Measurements from ENCODE around the gene CXCR1. TPM values are rescaled to one million over a fixed set of nuclear protein-coding genes. Genes with fewer than 3 reads are reported as not detected.
A peak's percentile ranks its signal among the peaks of the same experiment; 100 is the strongest.

The CXCR1 gene
- total RNA-seq (under 1 TPM in 3 of 4 donors, not detected in 1; 0.25 to 0.82 (median 0.26) TPM), polyA plus RNA-seq (0.09 TPM)
- long read RNA-seq, donor 1: 0 reads
- long read RNA-seq, donor 2: 0 reads
- long read RNA-seq, donor 3: 0 reads
- long read RNA-seq, donor 4, partial matches to known transcripts: 0 of 1 reads
- long read RNA-seq, donor 4, other reads (novel, unspliced or antisense): 0 of 1 reads

GRCh38 chr2:218166791-218167190 is at the start of gene CXCR1:
CXCR1 (minus strand) TSS chr2:218166962; CDS start chr2:218165211, 1,751 bp downstream.
- intact Hi-C loops (cut with DNase I): no loop called here
- ATAC-seq (no peak), DNase-seq (no peak)
- no peak within 1 kb of the TSS for H3K27ac ChIP-seq (ENCODE audit: low read length)
- WGBS: 77% methylated on average over 3 of the region's 3 CpGs
- no peaks in the 10 kb centered on the region for H3K4me1 ChIP-seq (ENCODE audit: control insufficient read depth, insufficient read depth, low read length)
- no peaks in the 10 kb centered on the region for H3K9me3 ChIP-seq (ENCODE audit: control insufficient read depth, low read length)
- H3K4me3 ChIP-seq (ENCODE audit: low read length): no peak within 1 kb of the TSS
- no peaks in the 10 kb centered on the region for H3K27me3 ChIP-seq (ENCODE audit: control insufficient read depth, insufficient read depth)

GRCh38 chr2:218216336-218216673 is 49.5 kb upstream of the CXCR1 start:
- H3K9me3 ChIP-seq (ENCODE audit: control insufficient read depth, low read length): no peaks in the 10 kb centered on the region
- no peaks in the 10 kb centered on the region for H3K27me3 ChIP-seq (ENCODE audit: control insufficient read depth, insufficient read depth)
- peak; percentile 22 to 24 for ATAC-seq
- WGBS: 26% methylated on average over 9 of the region's 9 CpGs
- H3K4me3 ChIP-seq (ENCODE audit: low read length): peak overlapping the region; percentile 93
- peak overlapping the region; percentile 67 for H3K27ac ChIP-seq (ENCODE audit: low read length)
- peak; percentile 27 to 68 (median 53) for DNase-seq
- H3K4me1 ChIP-seq (ENCODE audit: control insufficient read depth, insufficient read depth, low read length): peaks cover 15% of the 10 kb centered on the region
- intact Hi-C loops (cut with DNase I): no loop called here

GRCh38 chr2:218214116-218214515 is 47.4 kb upstream of the CXCR1 start:
- 68% methylated on average over 1 of the region's 1 CpG for WGBS
- intact Hi-C loops (cut with DNase I): no loop called here
- no peak for ATAC-seq

GRCh38 chr2:218209078-218209477 is 42.3 kb upstream of the CXCR1 start:
- H3K4me1 ChIP-seq (ENCODE audit: control insufficient read depth, insufficient read depth, low read length): no peaks in the 10 kb centered on the region
- no peak overlapping the region for H3K4me3 ChIP-seq (ENCODE audit: low read length)
- intact Hi-C loops (cut with DNase I): no loop called here
- ATAC-seq: no peak
- no peaks in the 10 kb centered on the region for H3K27me3 ChIP-seq (ENCODE audit: control insufficient read depth, insufficient read depth)
- no peaks in the 10 kb centered on the region for H3K9me3 ChIP-seq (ENCODE audit: control insufficient read depth, low read length)
- 95% methylated on average over 3 of the region's 3 CpGs for WGBS
- H3K27ac ChIP-seq (ENCODE audit: low read length): no peak overlapping the region
- no peak for DNase-seq

More at GRCh38 chr2:218214116-218214515, 47.4 kb upstream of the CXCR1 start:
- Histone ChIP-seq H3K4me1 (ENCODE audit: control insufficient read depth, insufficient read depth, low read length) (peaks cover 8% of the 10 kb centered on the region), H3K9me3 (ENCODE audit: control insufficient read depth, low read length) (no peaks in the 10 kb centered on the region), H3K4me3 (ENCODE audit: low read length) (no peak overlapping the region), H3K27me3 (ENCODE audit: control insufficient read depth, insufficient read depth) (no peaks in the 10 kb centered on the region), H3K27ac (ENCODE audit: low read length) (no peak overlapping the region)
- DNase-seq: no peak

GRCh38 chr2:218202266-218202665 is 35.5 kb upstream of the CXCR1 start:
- Histone ChIP-seq H3K4me3 (ENCODE audit: low read length) (no peak overlapping the region), H3K9me3 (ENCODE audit: control insufficient read depth, low read length) (no peaks in the 10 kb centered on the region), H3K27me3 (ENCODE audit: control insufficient read depth, insufficient read depth) (no peaks in the 10 kb centered on the region), H3K27ac (ENCODE audit: low read length) (no peak overlapping the region), H3K4me1 (ENCODE audit: control insufficient read depth, insufficient read depth, low read length) (no peaks in the 10 kb centered on the region)
- WGBS: 88% methylated on average over 3 of the region's 3 CpGs
- no peak for DNase-seq
- no peak for ATAC-seq
- intact Hi-C loops (cut with DNase I): no loop called here

- no peak overlapping the region for H3K4me3 ChIP-seq (ENCODE audit: low read length)
- intact Hi-C loops (cut with DNase I): no loop called here
- H3K27me3 ChIP-seq (ENCODE audit: control insufficient read depth, insufficient read depth): no peaks in the 10 kb centered on the region
- 89% methylated on average over 4 of the region's 4 CpGs for WGBS
- ATAC-seq: no peak
- no peak overlapping the region for H3K27ac ChIP-seq (ENCODE audit: low read length)
- no peaks in the 10 kb centered on the region for H3K4me1 ChIP-seq (ENCODE audit: control insufficient read depth, insufficient read depth, low read length)
- H3K9me3 ChIP-seq (ENCODE audit: control insufficient read depth, low read length): no peaks in the 10 kb centered on the region
- DNase-seq: no peak
Observed at GRCh38 chr2:218196974-218197373, 30.2 kb upstream of the CXCR1 start.

GRCh38 chr2:218194880-218195279 is 28.1 kb upstream of the CXCR1 start:
- no peak overlapping the region for H3K27ac ChIP-seq (ENCODE audit: low read length)
- no peaks in the 10 kb centered on the region for H3K27me3 ChIP-seq (ENCODE audit: control insufficient read depth, insufficient read depth)
- 87% methylated on average over 3 of the region's 3 CpGs for WGBS
- H3K4me1 ChIP-seq (ENCODE audit: control insufficient read depth, insufficient read depth, low read length): no peaks in the 10 kb centered on the region
- intact Hi-C loops (cut with DNase I): no loop called here
- H3K9me3 ChIP-seq (ENCODE audit: control insufficient read depth, low read length): no peaks in the 10 kb centered on the region
- ATAC-seq (no peak), DNase-seq (peak in 2 of 3 donors; percentile 19 to 59)
- no peak overlapping the region for H3K4me3 ChIP-seq (ENCODE audit: low read length)

- intact Hi-C loops (cut with DNase I): no loop called here
- no peak overlapping the region for H3K27ac ChIP-seq (ENCODE audit: low read length)
- DNase-seq (no peak), ATAC-seq (no peak)
- H3K27me3 ChIP-seq (ENCODE audit: control insufficient read depth, insufficient read depth): no peaks in the 10 kb centered on the region
- no peaks in the 10 kb centered on the region for H3K4me1 ChIP-seq (ENCODE audit: control insufficient read depth, insufficient read depth, low read length)
- no peak overlapping the region for H3K4me3 ChIP-seq (ENCODE audit: low read length)
- no peaks in the 10 kb centered on the region for H3K9me3 ChIP-seq (ENCODE audit: control insufficient read depth, low read length)
- WGBS: 81% methylated on average over 4 of the region's 4 CpGs
Observed at GRCh38 chr2:218193701-218194100, 26.9 kb upstream of the CXCR1 start.

- DNase-seq (no peak), ATAC-seq (no peak)
- Histone ChIP-seq H3K4me3 (ENCODE audit: low read length) (no peak overlapping the region), H3K27ac (ENCODE audit: low read length) (no peak overlapping the region), H3K4me1 (ENCODE audit: control insufficient read depth, insufficient read depth, low read length) (no peaks in the 10 kb centered on the region), H3K9me3 (ENCODE audit: control insufficient read depth, low read length) (no peaks in the 10 kb centered on the region), H3K27me3 (ENCODE audit: control insufficient read depth, insufficient read depth) (no peaks in the 10 kb centered on the region)
- intact Hi-C loops (cut with DNase I): no loop called here
- 73% methylated on average over 3 of the region's 3 CpGs for WGBS
Observed at GRCh38 chr2:218192902-218193430, 26.2 kb upstream of the CXCR1 start.

GRCh38 chr2:218188528-218188927 is 21.8 kb upstream of the CXCR1 start:
- DNase-seq (no peak), ATAC-seq (no peak)
- Histone ChIP-seq H3K4me3 (ENCODE audit: low read length) (no peak overlapping the region), H3K27ac (ENCODE audit: low read length) (no peak overlapping the region), H3K4me1 (ENCODE audit: control insufficient read depth, insufficient read depth, low read length) (no peaks in the 10 kb centered on the region), H3K9me3 (ENCODE audit: control insufficient read depth, low read length) (no peaks in the 10 kb centered on the region), H3K27me3 (ENCODE audit: control insufficient read depth, insufficient read depth) (no peaks in the 10 kb centered on the region)
- intact Hi-C loops (cut with DNase I): loop anchor here in 2 of 4 donors (5.0 kb wide), 1 partner anchor 69 kb away; no protein-coding TSS in a partner anchor
- 94% methylated on average over 2 of the region's 2 CpGs for WGBS

GRCh38 chr2:218187296-218188015 is 20.7 kb upstream of the CXCR1 start:
- DNase-seq: no peak
- H3K27me3 ChIP-seq (ENCODE audit: control insufficient read depth, insufficient read depth): no peaks in the 10 kb centered on the region
- ATAC-seq: peak in 1 of 2 donors; percentile 34
- intact Hi-C loops (cut with DNase I): loop anchor here in 2 of 4 donors (5.0 kb wide), 1 partner anchor 70 kb away; no protein-coding TSS in a partner anchor
- no peaks in the 10 kb centered on the region for H3K9me3 ChIP-seq (ENCODE audit: control insufficient read depth, low read length)
- WGBS: 52% methylated on average over 4 of the region's 4 CpGs
- no peak overlapping the region for H3K4me3 ChIP-seq (ENCODE audit: low read length)
- H3K27ac ChIP-seq (ENCODE audit: low read length): no peak overlapping the region
- no peaks in the 10 kb centered on the region for H3K4me1 ChIP-seq (ENCODE audit: control insufficient read depth, insufficient read depth, low read length)
